Kidney (tissue), 14 donors: Measurements from ENCODE around the gene NEUROD1. TPM values are rescaled to one million over a fixed set of nuclear protein-coding genes. Genes with fewer than 3 reads are reported as not detected.

Experiments
- DNase-seq, 5 donors: peaks; one replicate each; pipeline ENCODE4 v3.0.0-alpha.2; 2013 to 2020
- FAIRE-seq: peaks from 2 replicates; lab custom pipeline; 2012; peaks lifted over from hg19 to GRCh38; lab: Jason Lieb, UNC
- H3K27ac ChIP-seq, 2 donors: one replicate each; pipeline ENCODE4 v1.7.0; 2013; ENCODE audit warnings: low read depth in 2 of 2, low read length in 2 of 2, inconsistent platforms in 1 of 2
- H3K27me3 ChIP-seq: one replicate; pipeline ENCODE4 v1.7.1; 2013; ENCODE audit warnings: low read length, inconsistent platforms; ENCODE audit not compliant: control insufficient read depth, insufficient read depth
- H3K36me3 ChIP-seq, 3 donors: one replicate each; pipeline versions ENCODE4 v1.7.0 to v1.7.1; 2013; ENCODE audit warnings: low read length in 3 of 3, control low read depth in 1 of 3, inconsistent platforms in 1 of 3; ENCODE audit not compliant: insufficient read depth in 3 of 3, control insufficient read depth in 2 of 3
- H3K4me1 ChIP-seq, 3 donors: one replicate each; pipeline versions ENCODE4 v1.7.0 to v1.7.1; 2013; ENCODE audit warnings: low read length in 3 of 3, inconsistent platforms in 1 of 3, low read depth in 1 of 3; ENCODE audit not compliant: control insufficient read depth in 2 of 3, insufficient read depth in 2 of 3
- H3K4me3 ChIP-seq, 3 donors: one replicate each; pipeline versions ENCODE4 v1.7.0 to v1.8.1; 2013; ENCODE audit warnings: low read length in 3 of 3, control low read depth in 1 of 3, inconsistent platforms in 1 of 3
- H3K9ac ChIP-seq, 3 donors: one replicate each; pipeline versions ENCODE4 v1.7.0 to v1.7.1; 2013; ENCODE audit warnings: low read length in 3 of 3, control low read depth in 1 of 3, inconsistent platforms in 1 of 3
- H3K9me3 ChIP-seq, 3 donors: one replicate each; pipeline versions ENCODE4 v1.7.0 to v1.7.1; 2013; ENCODE audit warnings: low read length in 3 of 3, control low read depth in 1 of 3, inconsistent platforms in 1 of 3; ENCODE audit not compliant: control insufficient read depth in 2 of 3, insufficient read depth in 1 of 3
- CTCF ChIP-seq: IDR thresholded peaks from 3 replicates; pipeline ENCODE4 v1.5.1; 2012; ENCODE audit warnings: mild to moderate bottlenecking, moderate library complexity, borderline replicate concordance; ENCODE audit not compliant: insufficient read depth; ENCODE audit errors: extremely low read depth
- intact Hi-C: fragments of 100-400 bp; cut with DNase I; formaldehyde crosslinking; loops from one replicate; pipeline ENCODE4 v1.11.1; 2022
- polyA plus RNA-seq: library from polyadenylated mRNA; stranded (reverse); fragments of 350-450 nt; fragmentation: Illumina TruSeq; extraction: RNeasy Lipid Tissue Mini Kit (QIAGEN cat#74804); gene quantifications from one replicate; pipeline ENCODE4 v1.2.3, GENCODE V29; 2014; ENCODE audit warnings: low read depth, low replicate concordance; ENCODE audit not compliant: insufficient read depth
- total RNA-seq: library from RNA; stranded (reverse); fragmentation: NEBNext Ultra II Directional; extraction: Animal tissue kit (Norgen Biotek cat#: 25700); gene quantifications from one replicate; pipeline ENCODE4 v1.2.1, GENCODE V29; 2021
- donor health status: control.
- donor health status: control.
- donor health status: control.
- donor health status: control.
- donor health status: control.
- donor health status: DM: yes; HTN: yes; CAD: no.
- donor health status: Normal renal cell carcinoma (clear cell type).

NEUROD1 gene
- total and polyA plus RNA-seq, 2 donors from 2014 or later = not detected

DNA sequence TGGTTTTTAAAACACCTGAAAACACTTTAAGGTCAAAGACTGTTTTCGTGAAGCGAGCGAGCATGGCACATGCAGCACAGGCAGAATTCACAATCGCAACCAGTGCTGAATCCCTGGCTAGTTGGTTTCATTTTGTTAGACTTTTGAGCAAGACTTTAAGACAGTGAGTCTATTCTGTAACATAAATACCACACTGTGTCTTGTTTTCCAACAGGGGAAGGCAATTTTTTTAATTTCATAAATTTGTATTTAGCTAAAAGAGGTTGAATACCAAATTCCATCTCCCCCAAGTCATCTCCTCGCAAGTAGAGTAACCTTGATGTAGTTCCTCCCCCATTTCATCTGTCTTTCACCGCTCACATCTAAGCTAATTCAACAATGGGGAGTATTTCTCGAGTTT lies 24.8 kb downstream of the NEUROD1 start:
- no peak overlapping the region for H3K9ac ChIP-seq
- no peaks in the 10 kb centered on the region for H3K36me3 ChIP-seq
- no peaks in the 10 kb centered on the region for H3K27me3 ChIP-seq
- H3K9me3 ChIP-seq = no peaks in the 10 kb centered on the region
- intact Hi-C loops = no loop called here
- peak overlapping the region in 2 of 3 donors; percentile 51 to 62 for H3K4me3 ChIP-seq
- H3K27ac ChIP-seq = peak overlapping the region in 1 of 2 donors; percentile 10
- peaks cover 0 to 6% (median 5%) of the 10 kb centered on the region in 3 donors for H3K4me1 ChIP-seq
- FAIRE-seq (no peak), DNase-seq (no peak)
- TF ChIP-seq CTCF = no peak

GRCh38 chr2:181649436-181649979 lies 30.8 kb downstream of the NEUROD1 start:
- intact Hi-C loops = no loop called here
- Histone ChIP-seq H3K27me3 (no peaks in the 10 kb centered on the region), H3K27ac (no peak overlapping the region), H3K9me3 (no peaks in the 10 kb centered on the region), H3K36me3 (no peaks in the 10 kb centered on the region), H3K4me1 (no peaks in the 10 kb centered on the region), H3K9ac (no peak overlapping the region), H3K4me3 (no peak overlapping the region)
- no peak for TF ChIP-seq CTCF
- DNase-seq (no peak), FAIRE-seq (no peak)

- FAIRE-seq (no peak), DNase-seq (no peak)
- no peaks in the 10 kb centered on the region for H3K4me1 ChIP-seq
- intact Hi-C loops = no loop called here
- H3K9me3 ChIP-seq = no peaks in the 10 kb centered on the region
- H3K27ac ChIP-seq = no peak overlapping the region
- no peaks in the 10 kb centered on the region for H3K27me3 ChIP-seq
- H3K36me3 ChIP-seq = no peaks in the 10 kb centered on the region
- no peak for TF ChIP-seq CTCF
- H3K9ac ChIP-seq = no peak overlapping the region
- no peak overlapping the region for H3K4me3 ChIP-seq
Measured at GRCh38 chr2:181648478-181649155, 31.7 kb downstream of the NEUROD1 start.
